Esophagus squamous epithelium (tissue), 5 donors: Measurements from ENCODE around the gene UMAD1. TPM values are rescaled to one million over a fixed set of nuclear protein-coding genes. Genes with fewer than 3 reads are reported as not detected.

Experiments
- DNase-seq: peaks from one replicate; lab custom pipeline; 2025; lab: John Stamatoyannopoulos, UW
- H3K27ac ChIP-seq, 4 donors: fragments of 200-600 bp; sonication (generic); one replicate each; pipeline ENCODE4 v1.5.1; 2016 to 2019; ENCODE audit warnings: mild to moderate bottlenecking in 1 of 4
- H3K27me3 ChIP-seq, 4 donors: fragments of 200-600 bp; sonication (generic); 1 replicate in 3 of 4; 2 replicates in 1 of 4; pipeline versions ENCODE4 v1.5.1 to v1.6.0; 2017 to 2021; ENCODE audit warnings: antibody characterized with exemption in 1 of 4
- H3K36me3 ChIP-seq, 3 donors: fragments of 200-600 bp; sonication (generic); one replicate each; pipeline ENCODE4 v1.5.1; 2016 to 2019
- H3K4me1 ChIP-seq, 3 donors: fragments of 200-600 bp; sonication (generic); one replicate each; pipeline ENCODE4 v1.5.1; 2017 to 2019
- H3K4me3 ChIP-seq, 4 donors: fragments of 200-600 bp; sonication (generic); 1 replicate in 3 of 4; 2 replicates in 1 of 4; pipeline ENCODE4 v1.5.1; 2016 to 2019; ENCODE audit warnings: mild to moderate bottlenecking in 2 of 4, moderate library complexity in 1 of 4
- H3K9me3 ChIP-seq, 3 donors: fragments of 200-600 bp; sonication (generic); one replicate each; pipeline ENCODE4 v1.5.1; 2016 to 2019
- CTCF ChIP-seq, 6 experiments: fragments of 450-650 bp in 4 of 6; fragments of 200-600 bp in 2 of 6; sonication (generic) in 2 of 6; IDR thresholded peaks; one replicate each; pipeline ENCODE4 v1.5.1; 2016 to 2019; ENCODE audit warnings: antibody characterized with exemption in 6 of 6, mild to moderate bottlenecking in 4 of 6, moderate library complexity in 4 of 6
- POLR2A ChIP-seq, 4 donors: fragments of 450-650 bp; IDR thresholded peaks; one replicate each; pipeline ENCODE4 v1.6.1; 2017; ENCODE audit warnings: antibody characterized with exemption in 4 of 4, mild to moderate bottlenecking in 4 of 4, moderate library complexity in 3 of 4
- WGBS, 2 donors: methylation state at CpG; one replicate each; pipeline ENCODE4 v1.1.5; 2018; 5-methylcytosine and 5-hydroxymethylcytosine counted together
- intact Hi-C: fragments of 100-400 bp; cut with DNase I; formaldehyde crosslinking; loops from one replicate; pipeline ENCODE4 v1.15.0; 2022
- total RNA-seq, 4 donors: library from RNA; depleted of rRNA; stranded (reverse); fragments of >200 nt; gene quantifications; one replicate each; pipeline ENCODE4 v1.1.0, GENCODE V29; 2016
- donor health status: DM: yes; HTN: yes; CAD: no.

Gene UMAD1
- total RNA-seq, 4 donors from 2014 or later = 2.5 to 7.6 (median 6.3) TPM

GRCh38 chr7:7736671-7737070 is 96.1 kb downstream of the UMAD1 start:
- 93 to 95% methylated on average over 2 of the region's 2 CpGs for WGBS, 2 donors
- no peak overlapping the region for H3K27ac ChIP-seq
- no peaks in the 10 kb centered on the region for H3K9me3 ChIP-seq
- H3K36me3 ChIP-seq = no peaks in the 10 kb centered on the region
- no peaks in the 10 kb centered on the region for H3K27me3 ChIP-seq
- no peaks in the 10 kb centered on the region for H3K4me1 ChIP-seq
- DNase-seq = no peak
- H3K4me3 ChIP-seq = no peak overlapping the region
- TF ChIP-seq CTCF (IDR thresholded peaks at IDR 0.05) (no peak), POLR2A (IDR thresholded peaks at IDR 0.05) (no peak)
- intact Hi-C loops = no loop called here

- no peaks in the 10 kb centered on the region for H3K27me3 ChIP-seq
- intact Hi-C loops = no loop called here
These were observed 97.1 kb downstream of the UMAD1 start for GRCh38 chr7:7737674-7738073.

GRCh38 chr7:7738177-7738576 is 97.6 kb downstream of the UMAD1 start:
- WGBS, 2 donors = 75 to 77% methylated on average over 1 of the region's 1 CpG
- TF ChIP-seq CTCF (IDR thresholded peaks at IDR 0.05) (no peak), POLR2A (IDR thresholded peaks at IDR 0.05) (no peak)
- no peak overlapping the region for H3K4me3 ChIP-seq
- H3K27ac ChIP-seq = no peak overlapping the region
- DNase-seq = no peak
- no peaks in the 10 kb centered on the region for H3K36me3 ChIP-seq
- no peaks in the 10 kb centered on the region for H3K9me3 ChIP-seq
- intact Hi-C loops = no loop called here
- H3K27me3 ChIP-seq = no peaks in the 10 kb centered on the region
- H3K4me1 ChIP-seq = no peaks in the 10 kb centered on the region

More at GRCh38 chr7:7737674-7738073, 97.1 kb downstream of the UMAD1 start:
- Histone ChIP-seq H3K36me3 (no peaks in the 10 kb centered on the region), H3K4me1 (no peaks in the 10 kb centered on the region), H3K4me3 (no peak overlapping the region), H3K9me3 (no peaks in the 10 kb centered on the region), H3K27ac (no peak overlapping the region)
- DNase-seq = no peak
- TF ChIP-seq POLR2A (IDR thresholded peaks at IDR 0.05) (no peak), CTCF (IDR thresholded peaks at IDR 0.05) (no peak)

- DNase-seq = no peak
- Histone ChIP-seq H3K27me3 (no peaks in the 10 kb centered on the region), H3K4me3 (no peak overlapping the region), H3K27ac (no peak overlapping the region), H3K9me3 (no peaks in the 10 kb centered on the region), H3K4me1 (no peaks in the 10 kb centered on the region), H3K36me3 (no peaks in the 10 kb centered on the region)
- 89 to 91% methylated on average over 3 of the region's 3 CpGs for WGBS, 2 donors
- TF ChIP-seq POLR2A (IDR thresholded peaks at IDR 0.05) = no peak
- TF ChIP-seq CTCF (IDR thresholded peaks at IDR 0.05) = no peak
- intact Hi-C loops = no loop called here
These were observed 98.1 kb downstream of the UMAD1 start for GRCh38 chr7:7738622-7739021.

GRCh38 chr7:7739204-7740036 is 98.9 kb downstream of the UMAD1 start:
- DNase-seq = no peak
- intact Hi-C loops = no loop called here
- Histone ChIP-seq H3K27me3 (no peaks in the 10 kb centered on the region), H3K4me3 (no peak overlapping the region), H3K27ac (no peak overlapping the region), H3K4me1 (no peaks in the 10 kb centered on the region), H3K9me3 (no peaks in the 10 kb centered on the region), H3K36me3 (no peaks in the 10 kb centered on the region)
- WGBS, 2 donors = 74 to 76% methylated on average over 4 of the region's 4 CpGs
- TF ChIP-seq POLR2A (IDR thresholded peaks at IDR 0.05) (no peak), CTCF (IDR thresholded peaks at IDR 0.05) (no peak)
